HepG2 (cell line): ENCODE results near the gene SURF6. TPM values are rescaled to one million over a fixed set of nuclear protein-coding genes. Genes with fewer than 3 reads are reported as not detected.

Experiments used
- ATAC-seq: fragments of 200-7000 bp; cut with Tn5 transposase; 3 replicates; pipeline ENCODE4 v1.9.1; 2020; ENCODE audit warnings: mild to moderate bottlenecking, moderate library complexity
- BruUV-seq: library from RNA; stranded (reverse); fragments of 400-500 nt; replicated peaks from 2 replicates; lab custom pipeline; 2021; lab: Mats Ljungman, UMichigan
- CTCF ChIA-PET: fragments of 300-600 bp; formaldehyde crosslinking; extraction: SDS; loops from one replicate; lab custom pipeline; 2021; ENCODE audit warnings: low total read pairs, inconsistent platforms, low intra/inter-chr PET ratio; lab: Yijun Ruan, JAX
- POLR2A ChIA-PET: fragments of 350-600 bp; sonication (Branson Sonifier 250); formaldehyde crosslinking; loops from one replicate; lab custom pipeline; 2020; ENCODE audit warnings: antibody characterized with exemption, inconsistent platforms; lab: Yijun Ruan, JAX
- DNase-seq: peaks from one replicate; pipeline ENCODE4 v3.0.0-alpha.2; 2015; ENCODE audit warnings: low spot score
- FAIRE-seq: peaks from 3 replicates; lab custom pipeline; 2011; peaks lifted over from hg19 to GRCh38; lab: Jason Lieb, UNC
- H2AFZ ChIP-seq: one replicate; pipeline ENCODE4 v1.6.1; 2011; ENCODE audit warnings: low read length, inconsistent platforms
- H3K27ac ChIP-seq: fragments of 300-600 bp; 3 replicates; pipeline ENCODE4 v1.8.0; 2011; ENCODE audit warnings: mixed run types, mild to moderate bottlenecking, mixed read lengths, low read length, inconsistent platforms; ENCODE audit not compliant: insufficient read depth; ENCODE audit errors: extremely low read length
- H3K27me3 ChIP-seq, 2 experiments: fragments of 200-600 bp in 1 of 2; 2 replicates in 1 of 2; 3 replicates in 1 of 2; pipeline versions ENCODE4 v1.6.0 to v1.8.0; 2011; ENCODE audit warnings: low read length in 2 of 2, mild to moderate bottlenecking in 2 of 2, moderate library complexity in 2 of 2, inconsistent platforms in 1 of 2; ENCODE audit not compliant: insufficient read depth in 2 of 2, control insufficient read depth in 1 of 2
- H3K36me3 ChIP-seq, 2 experiments: fragments of 200-600 bp in 1 of 2; replicated peaks in 1 of 2; 2 replicates in 1 of 2; 3 replicates in 1 of 2; pipeline versions ENCODE4 v1.5.1 to v1.8.0; 2011; ENCODE audit warnings: low read length in 2 of 2, inconsistent platforms in 1 of 2; ENCODE audit not compliant: insufficient read depth in 2 of 2, control insufficient read depth in 1 of 2
- H3K4me1 ChIP-seq: 2 replicates; pipeline ENCODE4 v1.5.1; 2012; ENCODE audit warnings: low read length, inconsistent platforms; ENCODE audit not compliant: insufficient read depth
- H3K4me2 ChIP-seq: 2 replicates; pipeline ENCODE4 v1.6.0; 2011; ENCODE audit warnings: low read depth, low read length, inconsistent platforms
- H3K4me3 ChIP-seq, 3 experiments: fragments of 200-600 bp in 1 of 3; sonication (generic), shearing (Covaris generic) in 1 of 3; replicated peaks in 1 of 3; 2 replicates each; pipeline ENCODE4 v1.5.1; 2011 to 2016; ENCODE audit warnings: low read length in 3 of 3, inconsistent platforms in 2 of 3, low read depth in 2 of 3, mild to moderate bottlenecking in 2 of 3, control low read depth in 1 of 3, mixed read lengths in 1 of 3; ENCODE audit not compliant: insufficient read depth in 1 of 3
- H3K79me2 ChIP-seq: one replicate; pipeline ENCODE4 v1.6.1; 2011; ENCODE audit warnings: low read length, inconsistent platforms; ENCODE audit not compliant: insufficient read depth
- H3K9ac ChIP-seq: 2 replicates; pipeline ENCODE4 v1.6.0; 2011; ENCODE audit warnings: mild to moderate bottlenecking, low read depth, low read length, inconsistent platforms; ENCODE audit not compliant: insufficient read depth
- H3K9me3 ChIP-seq: 2 replicates; pipeline ENCODE4 v1.5.1; 2012; ENCODE audit warnings: mild to moderate bottlenecking, low read length
- H4K20me1 ChIP-seq: 2 replicates; pipeline ENCODE4 v1.6.0; 2011; ENCODE audit warnings: inconsistent platforms, mild to moderate bottlenecking, low read length, moderate library complexity; ENCODE audit not compliant: insufficient read depth
- AKAP8 ChIP-seq: sonication (generic); formaldehyde crosslinking; IDR thresholded peaks from 2 replicates; pipeline ENCODE4 v1.5.1; 2020; ENCODE audit warnings: mild to moderate bottlenecking, missing genetic modification reagents
- ASH2L ChIP-seq: fragments of 300-600, 200-600 bp; sonication (generic); IDR thresholded peaks from 2 replicates; pipeline ENCODE4 v1.7.0; 2017; ENCODE audit warnings: low read depth, mild to moderate bottlenecking, moderate library complexity, mixed read lengths, low read length; ENCODE audit not compliant: insufficient read length
- MIER3 ChIP-seq: IDR thresholded peaks from 2 replicates; pipeline ENCODE4 v1.6.1; 2016; ENCODE audit warnings: missing compliant biosample characterization, borderline replicate concordance
- PHF8 ChIP-seq: sonication (generic); formaldehyde crosslinking; IDR thresholded peaks from 2 replicates; pipeline ENCODE4 v1.5.0; 2020; ENCODE audit warnings: missing genetic modification reagents
- POLR2A ChIP-seq, 2 experiments: IDR thresholded peaks; 2 replicates each; pipeline ENCODE4 v1.6.1; 2011; ENCODE audit warnings: low read depth in 2 of 2, low read length in 2 of 2, mild to moderate bottlenecking in 1 of 2, moderate library complexity in 1 of 2; ENCODE audit not compliant: insufficient read depth in 1 of 2
- SKIL ChIP-seq: sonication (generic); formaldehyde crosslinking; IDR thresholded peaks from 2 replicates; pipeline ENCODE4 v1.8.0; 2022; ENCODE audit warnings: missing genetic modification reagents, mild to moderate bottlenecking, moderate library complexity, borderline replicate concordance
- SNAPC4 ChIP-seq: sonication (generic); formaldehyde crosslinking; IDR thresholded peaks from 2 replicates; pipeline ENCODE4 v1.4.0; 2020; ENCODE audit warnings: mild to moderate bottlenecking, missing genetic modification reagents
- ZNF605 ChIP-seq: sonication (generic); formaldehyde crosslinking; IDR thresholded peaks from 2 replicates; pipeline ENCODE4 v1.8.0; 2022; ENCODE audit warnings: mild to moderate bottlenecking, missing genetic modification reagents
- ZNF841 ChIP-seq: sonication (generic); formaldehyde crosslinking; IDR thresholded peaks from 2 replicates; pipeline ENCODE4 v1.8.1; 2023; ENCODE audit warnings: missing genetic modification reagents, borderline replicate concordance
- WGBS: methylation state at CpG from one replicate; pipeline ENCODE4 v1.1.6; 2017; ENCODE audit warnings: low lambda C conversion rate; 5-methylcytosine and 5-hydroxymethylcytosine counted together
- in situ Hi-C: cut with HindIII; loops from 2 replicates; pipeline ENCODE4 v1.10.0; 2017; ENCODE audit warnings: low pct_unique_long_range_greater_than_20kb; ENCODE audit not compliant: extremely low pct_ligation_motif_present
- intact Hi-C: fragments of 100-400 bp; cut with micrococcal nuclease; formaldehyde crosslinking; loops from one replicate; pipeline ENCODE4 v1.10.0; 2022; ENCODE audit not compliant: unreplicated experiment
- polyA plus RNA-seq, 8 experiments: library from polyadenylated mRNA; depleted of rRNA in 3 of 8; stranded (reverse) in 7 of 8; unstranded in 1 of 8; fragments of >200 nt; fragmentation: Illumina TruSeq in 4 of 8; extraction: Trizol in 4 of 8; gene quantifications; 2 replicates each; pipeline versions ENCODE4 v1.2.1 to v1.2.3, GENCODE V29; 2011 to 2016; ENCODE audit warnings: low read depth in 4 of 8, missing spikeins in 1 of 8, mixed read lengths in 1 of 8; ENCODE audit not compliant: insufficient read depth in 1 of 8
- total RNA-seq, 5 experiments: library from RNA; depleted of rRNA; stranded (reverse); fragments of >200 nt; fragmentation: Illumina TruSeq; extraction: Trizol; gene quantifications; 2 replicates each; pipeline ENCODE4 v1.2.3, GENCODE V29; 2016; ENCODE audit warnings: low read depth in 1 of 5

SURF6 gene
- total and polyA plus RNA-seq, 2 of the 13 experiments (the other 11 are each of a cell fraction or from before 2014, with no cell fraction given): 5.9 to 14.7 TPM

- TF ChIP-seq PHF8 (CRISPR knock-in tag) (no peak), MIER3 (CRISPR knock-in tag) (no peak), POLR2A (IDR thresholded peaks at IDR 0.05; ENCODE audit: insufficient read depth in 1 of 2, low read depth in 2 of 2, low read length in 2 of 2) (peak in 1 of 2 experiments; percentile 52; a peak in 1 of 4 replicates), SKIL (CRISPR knock-in tag) (no peak)
Measured at GRCh38 chr9:133349965-133350616, 14.1 kb upstream of the SURF6 start (continued).

DNA sequence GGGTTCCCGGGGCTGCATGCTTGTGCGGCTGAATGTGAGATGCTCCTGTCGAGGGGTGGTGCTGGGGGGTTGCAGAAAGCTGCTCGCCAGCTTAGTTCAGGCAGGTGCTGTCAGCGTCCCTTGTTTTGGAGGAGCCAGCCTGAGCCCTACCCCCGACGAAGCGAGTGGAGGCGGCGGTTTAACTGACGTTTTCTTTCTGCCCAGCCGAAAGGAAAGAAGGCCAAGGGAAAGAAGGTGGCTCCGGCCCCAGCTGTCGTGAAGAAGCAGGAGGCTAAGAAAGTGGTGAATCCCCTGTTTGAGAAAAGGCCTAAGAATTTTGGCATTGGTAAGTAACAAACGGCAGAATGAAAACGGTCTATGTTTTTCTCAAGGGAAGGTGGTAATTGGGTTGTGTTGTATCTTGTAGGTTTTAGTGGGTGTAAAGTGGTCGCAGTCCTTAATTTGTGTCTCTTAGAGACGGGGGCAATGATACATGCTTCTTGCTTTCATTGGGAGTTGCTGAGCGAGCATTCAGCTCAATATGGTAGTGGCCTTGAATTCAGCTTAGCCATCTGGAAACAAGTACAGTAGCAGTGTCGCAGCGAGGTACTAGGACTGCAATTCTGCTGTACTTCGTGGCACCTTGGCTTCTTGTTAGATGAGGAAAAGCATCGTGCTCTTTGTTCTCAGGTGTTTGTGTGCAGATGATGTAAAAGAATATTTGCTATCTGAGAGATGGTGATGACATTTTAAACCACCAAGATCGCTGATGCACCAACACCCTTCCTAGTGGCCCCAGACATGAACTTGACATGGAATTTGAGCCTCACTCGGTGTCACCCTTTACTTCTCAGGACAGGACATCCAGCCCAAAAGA lies 13.0 kb upstream of the SURF6 start:
- peaks cover 34% of the 10 kb centered on the region for H3K79me2 ChIP-seq
- peak overlapping the region; percentile 97 for H3K27ac ChIP-seq
- peak overlapping the region; percentile 99 for H3K9ac ChIP-seq
- no peaks in the 10 kb centered on the region for H3K9me3 ChIP-seq
- H3K4me3 ChIP-seq: peak overlapping the region; percentile 82 to 100 (median 97)
- peaks cover 33% of the 10 kb centered on the region for H3K4me1 ChIP-seq
- H3K36me3 ChIP-seq: peaks cover 20 to 60% of the 10 kb centered on the region in 2 experiments
- FAIRE-seq (no peak), ATAC-seq (no peak), DNase-seq (no peak)
- in situ Hi-C loops: no loop called here
- H3K27me3 ChIP-seq: no peaks in the 10 kb centered on the region; a peak in 1 of 5 replicates
- WGBS: 4% methylated on average over 25 of the region's 25 CpGs
- H2AFZ ChIP-seq: no peak overlapping the region
- BruUV-seq: TSS peak; percentile 68
- H4K20me1 ChIP-seq: peaks cover 19% of the 10 kb centered on the region
- CTCF ChIA-PET: no interaction called here
- peak overlapping the region; percentile 94 for H3K4me2 ChIP-seq
- POLR2A ChIA-PET: interaction anchor here (1.0 to 2.6 kb wide), 13 partner anchors 9 to 162 kb away, joined by 4 to 22 read pairs (median 6); partner anchors contain the start of genes CACFD1, SLC2A6, STKLD1 and SURF6
- intact Hi-C loops: no loop called here
- TF ChIP-seq ZNF841 (CRISPR knock-in tag): no peak
- 0 out of 2 replicates have a peak, but pooled peaks have one; percentile 49 for TF ChIP-seq ZNF605 (CRISPR knock-in tag)
- peak; percentile 7 for TF ChIP-seq ASH2L
- TF ChIP-seq SNAPC4 (CRISPR knock-in tag): peak; percentile 17; the same call in 1 of the 2 replicates
- 0 out of 2 replicates have a peak, but pooled peaks have one; percentile 4 for TF ChIP-seq AKAP8
